SK-N-DZ (cell line): ENCODE measurements around the gene GRID1.
"Not testable (repeated sequence)": the region's sequence is repeated elsewhere in the genome, so short reads cannot be mapped to it uniquely, and the experiment has no call there.

Experiments used
- DNase-seq: peaks from one replicate; pipeline ENCODE4 v3.0.0-alpha.2; 2015; ENCODE audit warnings: low spot score

GRID1 gene

DNA sequence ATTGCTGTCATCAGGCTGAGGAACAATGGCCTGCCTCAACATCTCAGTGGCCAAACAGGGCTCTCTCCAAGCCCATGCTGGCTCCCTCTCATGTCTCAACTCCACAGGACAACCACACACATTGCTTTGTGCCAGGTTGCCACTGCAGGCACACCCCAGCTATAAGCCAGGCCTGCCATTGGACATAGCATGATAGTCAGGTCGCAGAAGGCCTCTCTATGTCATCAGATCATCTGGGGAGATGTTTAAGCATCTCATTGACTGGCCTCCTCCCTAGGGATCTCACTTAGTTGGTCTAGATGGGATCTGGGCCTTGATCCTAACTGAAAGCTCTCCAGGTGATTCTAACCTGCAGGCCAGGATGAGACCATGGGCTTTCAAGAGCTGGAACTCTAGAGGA lies 257.2 kb downstream of the GRID1 start:
- DNase-seq, result no peak

DNA sequence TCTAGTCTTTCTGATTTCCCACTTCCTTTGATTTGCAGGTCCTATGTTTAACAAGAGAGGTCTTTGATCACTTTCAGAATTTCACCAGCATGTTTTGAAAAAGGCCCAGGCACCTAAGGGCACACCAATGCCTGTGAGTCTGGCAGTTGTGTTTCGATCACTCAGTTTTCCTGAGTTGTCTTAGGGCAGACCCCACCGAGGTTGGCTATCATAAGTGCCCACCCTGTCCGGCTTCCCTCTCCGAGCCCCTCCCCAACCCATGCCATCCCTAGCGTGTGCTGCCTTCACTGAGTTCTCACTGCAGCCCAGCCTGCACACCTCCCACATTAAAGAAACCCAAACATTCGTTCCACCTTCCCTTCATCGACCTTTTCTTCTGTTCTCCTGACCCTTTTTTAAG lies 257.9 kb downstream of the GRID1 start:
- DNase-seq, result no peak

DNA sequence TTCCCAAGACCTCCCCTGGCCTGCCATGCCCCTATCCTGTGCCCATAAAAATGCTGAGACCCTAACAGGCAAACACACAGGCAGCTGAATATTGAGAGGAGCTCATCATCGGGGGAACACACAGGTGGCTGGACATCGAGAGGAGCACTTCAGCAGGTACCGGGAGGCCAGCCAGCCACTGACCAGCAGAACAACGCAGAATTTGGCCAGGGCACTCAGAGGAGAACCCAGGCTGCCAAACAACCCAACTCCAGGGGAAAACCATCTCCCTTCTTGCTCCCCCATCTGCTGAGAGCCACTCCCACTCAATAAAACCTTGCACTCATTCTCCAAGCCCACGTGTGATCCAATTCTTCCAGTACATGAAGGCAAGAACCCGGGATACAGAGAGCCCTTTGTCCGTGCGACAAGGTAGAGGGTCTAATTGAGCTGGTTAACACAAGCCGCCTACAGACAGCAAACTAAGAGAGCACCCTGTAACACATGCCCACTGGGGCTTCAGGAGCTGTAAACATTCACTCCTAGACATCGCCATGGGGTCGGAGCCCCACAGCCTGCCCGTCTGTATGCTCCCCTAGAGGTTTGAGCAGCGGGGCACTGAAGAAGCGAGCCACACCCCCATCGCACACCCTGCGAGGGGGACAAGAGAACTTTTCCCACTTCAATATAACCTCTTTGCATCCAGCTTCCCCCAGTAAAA lies 258.8 kb downstream of the GRID1 start:
- not testable (repeated sequence) for DNase-seq

DNA sequence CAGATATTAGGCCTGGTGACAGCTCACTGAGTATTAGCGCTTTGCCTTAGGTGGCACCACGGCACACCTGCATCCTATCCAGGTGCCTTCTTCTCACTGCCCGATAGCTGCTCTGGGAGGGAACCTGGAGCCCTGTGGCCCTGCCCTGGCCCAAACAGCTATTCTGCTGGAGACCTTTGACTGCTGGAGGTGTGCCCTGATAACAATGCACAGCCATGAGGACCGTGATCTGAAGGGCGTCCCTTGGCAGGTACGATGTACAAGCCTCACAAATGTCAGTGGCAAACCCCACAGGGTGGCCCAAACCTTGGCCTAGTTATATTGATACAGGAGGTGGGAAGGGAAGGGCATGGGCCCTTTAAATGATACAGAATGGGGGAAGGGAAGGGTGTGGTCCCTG lies 259.5 kb downstream of the GRID1 start:
- no peak for DNase-seq

DNA sequence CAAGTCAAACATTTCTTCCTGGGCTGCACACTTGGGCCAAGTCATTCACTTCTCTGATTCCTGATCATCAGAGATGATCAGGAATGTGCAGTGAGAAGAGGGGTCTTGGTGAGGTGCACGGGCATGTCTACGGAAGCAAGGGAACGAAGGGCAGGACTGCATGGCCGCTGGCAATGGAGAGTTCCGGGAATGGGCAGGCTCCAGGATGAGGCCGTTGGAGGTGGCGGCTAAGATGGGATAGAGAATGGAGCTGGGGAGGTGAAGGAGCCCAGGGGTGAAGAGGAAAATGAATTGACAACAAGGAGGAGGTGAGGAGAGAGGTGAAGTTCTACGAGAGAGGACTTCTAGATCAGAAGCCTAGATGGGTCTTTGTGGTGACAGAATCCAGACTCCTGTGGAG lies 260.0 kb downstream of the GRID1 start:
- DNase-seq, result no peak

DNA sequence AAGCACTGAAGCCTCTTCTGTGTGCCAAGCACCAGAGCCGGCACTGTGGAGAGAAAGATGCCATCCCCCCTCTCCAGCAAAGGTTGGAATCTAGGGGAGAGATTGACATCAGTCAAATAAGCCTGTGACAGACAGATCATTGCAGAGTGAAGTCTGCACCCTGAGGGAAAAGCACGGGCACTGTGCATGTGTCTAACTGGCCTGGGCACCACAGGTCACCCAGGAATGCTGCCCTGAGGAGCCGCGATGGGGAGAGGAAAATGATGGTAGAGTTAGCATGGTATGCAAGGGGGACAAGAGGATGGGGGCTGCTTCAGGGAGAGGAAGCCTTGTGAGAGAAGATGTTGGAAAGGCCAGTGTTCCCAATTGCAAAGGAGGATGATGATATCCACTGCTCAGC lies 261.0 kb downstream of the GRID1 start:
- DNase-seq, result no peak

DNA sequence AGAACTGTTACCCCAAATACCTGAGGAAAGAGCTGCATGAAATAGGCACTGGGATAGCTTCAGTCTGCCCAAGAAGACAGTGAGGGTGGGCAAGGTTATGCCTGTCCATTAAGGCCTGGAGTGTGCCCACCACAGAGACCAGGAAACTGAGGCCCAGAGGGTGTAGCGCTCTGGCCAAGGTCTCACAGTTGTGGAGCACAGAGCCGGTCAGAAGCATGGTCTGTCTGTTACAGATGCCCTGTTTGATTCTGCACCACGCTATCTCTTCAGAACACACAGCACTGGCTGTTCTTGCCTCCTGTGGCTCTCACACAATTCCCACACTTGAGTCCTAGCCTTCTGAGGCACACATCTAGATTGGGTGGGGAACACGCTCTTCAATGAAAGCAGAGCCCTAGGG lies 261.4 kb downstream of the GRID1 start:
- no peak for DNase-seq

DNA sequence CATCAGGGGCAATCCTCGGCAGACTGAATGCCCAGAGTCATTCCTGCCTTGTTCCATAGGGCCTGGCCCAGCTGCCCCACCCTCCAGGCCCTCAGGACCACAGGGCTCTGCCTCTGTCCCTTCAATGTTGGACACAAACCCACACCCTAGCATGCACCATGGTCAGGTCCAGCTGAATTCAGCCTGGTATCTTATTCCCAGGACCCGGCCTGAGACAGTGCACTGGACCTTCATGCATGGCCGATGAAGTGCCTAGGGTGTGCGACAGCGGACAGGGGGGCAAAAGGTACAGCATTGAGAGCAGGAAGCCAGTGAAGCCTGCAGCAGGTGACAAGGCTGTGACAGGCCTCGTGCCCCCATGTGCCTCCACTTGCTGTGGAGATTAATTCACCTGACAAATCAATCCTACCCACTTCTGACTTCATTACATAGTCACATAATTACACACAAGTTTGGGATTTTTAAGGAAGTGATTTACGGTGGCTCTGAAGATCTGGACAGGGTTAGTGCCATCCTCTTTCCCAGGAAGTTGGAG lies 261.9 kb downstream of the GRID1 start:
- no peak for DNase-seq

DNA sequence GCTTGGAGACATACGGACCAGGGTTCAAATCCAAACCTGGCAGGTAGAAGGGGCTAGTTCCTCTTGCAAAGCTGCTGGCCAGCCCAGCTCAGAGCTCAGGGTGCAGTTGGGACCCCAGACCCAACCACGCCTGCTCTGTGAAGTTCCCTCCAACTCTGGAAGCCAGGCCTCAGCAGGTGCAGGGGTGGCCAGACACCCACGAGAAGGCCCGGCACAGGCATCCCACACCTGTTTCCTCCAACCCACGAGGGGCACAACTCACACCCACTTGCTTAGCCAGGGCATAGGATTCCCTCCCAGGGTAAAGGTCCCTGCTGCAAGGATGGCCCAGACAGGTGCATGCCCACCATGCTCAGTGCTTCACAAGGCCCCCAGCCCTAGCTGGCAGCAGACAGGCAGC lies 262.4 kb downstream of the GRID1 start:
- DNase-seq, result no peak

DNA sequence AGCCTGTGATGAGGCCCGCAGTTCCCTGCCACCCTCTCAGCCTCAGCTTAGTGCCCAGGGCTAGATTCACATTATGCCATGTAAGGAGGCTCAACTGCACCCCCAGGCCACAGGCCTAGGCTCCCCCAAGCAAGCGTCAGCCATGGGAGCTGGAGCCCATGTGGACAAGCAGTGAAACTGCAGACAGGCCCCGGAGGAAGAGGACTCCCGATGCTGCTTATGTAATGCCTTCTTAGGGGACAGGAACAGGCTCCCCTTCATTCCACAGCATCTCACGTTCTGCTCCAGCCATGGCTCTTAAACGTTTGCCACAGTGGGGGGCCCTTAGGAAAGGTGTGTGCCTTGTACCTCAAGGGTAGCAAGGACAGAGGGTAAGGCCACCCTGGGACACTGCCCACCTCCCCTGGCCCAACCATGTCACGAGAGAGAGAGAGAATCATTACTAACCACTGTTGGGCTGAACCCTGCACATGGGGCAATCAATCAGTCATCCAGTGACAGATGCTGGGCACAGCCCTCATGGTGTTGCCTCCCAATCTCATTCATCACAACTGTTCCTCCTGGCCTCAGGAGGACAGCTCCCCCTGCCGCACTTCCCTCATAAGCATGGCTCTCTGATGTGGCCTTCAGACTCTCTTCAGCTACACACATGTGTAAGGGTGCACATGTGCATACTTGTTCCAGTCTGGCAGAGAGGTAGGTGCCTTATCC lies 263.0 kb downstream of the GRID1 start:
- DNase-seq, result no peak

DNA sequence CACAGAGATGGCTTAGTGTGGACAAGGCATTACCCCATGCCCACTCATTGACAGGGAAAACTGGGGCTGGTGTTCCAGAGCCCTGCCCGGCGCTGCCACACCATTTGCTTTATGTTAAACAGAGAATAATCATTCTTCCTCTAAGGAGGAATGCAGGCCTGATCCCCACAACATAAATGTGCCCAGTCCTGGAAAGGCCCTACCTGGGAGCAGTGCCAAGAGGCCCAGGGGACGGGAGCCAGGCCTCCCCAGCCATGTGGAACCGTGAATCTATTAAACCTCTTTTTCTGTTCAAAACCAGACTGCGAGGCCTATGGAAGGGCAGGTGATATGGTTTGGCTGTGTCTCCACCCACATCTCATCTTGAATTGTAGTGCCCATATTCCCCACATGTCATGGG lies 264.1 kb downstream of the GRID1 start:
- no peak for DNase-seq

DNA sequence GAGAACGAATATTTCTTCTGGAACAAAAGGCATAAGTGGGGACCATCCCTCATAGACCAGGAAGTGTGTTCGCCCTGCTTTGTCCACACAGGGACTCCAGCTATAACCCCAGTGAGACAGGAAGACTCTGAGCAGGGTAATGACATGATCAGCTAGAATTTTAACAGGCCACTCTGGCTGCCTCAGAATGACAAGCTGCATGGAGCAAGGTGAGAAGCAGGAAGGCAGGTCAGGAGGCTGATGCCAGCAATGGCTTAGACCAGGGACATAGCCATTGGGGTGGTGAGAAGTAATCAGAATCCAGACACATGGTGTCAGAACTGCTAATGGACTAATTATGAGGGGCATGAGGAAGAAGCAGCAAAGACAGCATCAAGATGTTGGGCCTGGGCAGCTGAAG lies 264.6 kb downstream of the GRID1 start:
- DNase-seq, result no peak

DNA sequence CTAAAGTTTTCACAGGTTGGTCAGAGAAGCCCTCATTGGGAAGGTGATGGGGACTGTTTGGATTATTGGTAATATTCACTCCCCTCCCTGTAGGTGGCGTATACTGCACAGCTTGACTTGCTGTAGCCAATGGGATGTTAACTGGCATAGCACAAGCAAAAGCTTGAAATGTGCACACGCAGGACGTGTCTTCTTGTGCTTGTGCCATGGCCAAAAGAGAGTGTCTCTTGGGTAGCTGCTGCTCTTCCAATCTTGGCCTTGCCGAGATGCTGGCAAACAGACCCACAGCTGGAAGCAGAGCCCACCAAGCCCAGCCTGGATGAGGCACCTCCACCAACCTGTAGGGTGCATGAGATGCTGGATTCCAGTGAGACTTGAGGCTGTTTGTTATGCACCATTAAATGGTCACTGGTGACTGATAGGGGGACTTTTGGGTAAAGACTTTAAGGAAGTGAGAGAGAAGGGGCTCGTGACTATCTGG lies 266.0 kb downstream of the GRID1 start:
- peak; percentile 47 for DNase-seq

DNA sequence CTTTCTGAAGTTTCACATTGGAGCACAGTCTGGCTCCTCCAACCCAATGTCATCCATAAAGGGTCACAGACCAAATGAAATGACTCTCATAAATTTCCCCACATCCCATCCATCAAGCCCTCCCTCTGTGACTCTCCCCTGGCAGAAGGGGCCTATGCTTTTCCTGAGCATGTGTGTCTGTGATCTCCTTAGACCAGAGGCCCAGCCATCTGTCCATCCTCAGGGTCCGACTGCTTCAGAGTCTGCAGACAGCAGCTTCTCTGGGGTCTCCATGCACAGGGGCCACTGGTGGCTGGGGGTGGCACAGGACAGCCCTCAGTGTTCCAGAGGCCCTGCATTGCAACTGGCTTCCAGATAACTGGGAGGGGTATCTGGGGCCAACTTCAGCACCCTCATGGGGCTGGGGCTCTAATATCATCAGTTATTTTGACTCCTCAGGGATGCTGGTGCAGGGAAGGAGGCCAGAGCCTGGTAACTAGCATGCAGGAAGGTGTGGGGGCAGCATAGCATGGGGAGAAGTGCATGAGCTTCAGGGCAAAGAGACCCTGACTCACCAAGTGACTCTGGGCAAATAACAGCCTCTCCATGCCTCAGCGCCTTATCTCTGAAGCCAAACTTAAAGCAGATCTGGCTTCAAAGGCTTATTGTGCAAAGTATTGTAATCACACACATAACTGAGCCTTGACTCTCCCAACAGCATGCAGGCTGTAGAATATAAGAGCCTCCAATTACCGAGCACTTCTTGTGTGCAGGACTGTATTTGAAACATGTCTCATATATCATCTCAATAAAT lies 266.9 kb downstream of the GRID1 start:
- no peak for DNase-seq

DNA sequence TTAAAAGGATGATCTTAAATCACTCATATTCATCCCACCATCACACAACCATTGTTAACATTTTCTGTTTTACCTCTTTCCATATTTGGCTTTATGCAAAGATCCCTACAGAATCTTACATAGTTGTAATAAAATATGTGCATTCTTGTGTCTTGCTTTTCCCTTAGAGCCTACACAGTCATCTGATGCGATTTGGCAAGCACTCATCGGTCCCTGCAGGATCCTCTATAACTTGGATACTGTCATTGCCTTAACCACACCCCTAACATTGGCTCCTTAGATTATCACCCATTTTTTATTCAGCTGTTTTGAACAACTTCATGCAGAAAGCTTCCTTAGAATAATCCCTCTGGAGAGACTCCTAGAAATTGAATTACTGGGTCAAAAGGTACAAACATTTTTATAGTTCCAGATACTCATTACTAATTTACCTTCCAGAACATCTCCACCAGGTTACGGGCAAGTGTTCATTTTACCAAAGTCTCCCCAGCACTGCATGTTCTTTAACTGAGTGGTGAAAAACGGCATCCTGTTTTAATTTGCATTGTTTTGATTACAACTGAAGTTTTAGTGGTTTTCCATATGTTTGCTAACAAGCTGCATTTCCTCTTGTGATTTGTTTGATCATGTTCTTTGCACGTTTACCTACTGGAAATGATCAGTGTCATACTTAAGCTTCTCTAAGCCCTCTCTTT lies 268.3 kb downstream of the GRID1 start:
- no peak for DNase-seq

DNA sequence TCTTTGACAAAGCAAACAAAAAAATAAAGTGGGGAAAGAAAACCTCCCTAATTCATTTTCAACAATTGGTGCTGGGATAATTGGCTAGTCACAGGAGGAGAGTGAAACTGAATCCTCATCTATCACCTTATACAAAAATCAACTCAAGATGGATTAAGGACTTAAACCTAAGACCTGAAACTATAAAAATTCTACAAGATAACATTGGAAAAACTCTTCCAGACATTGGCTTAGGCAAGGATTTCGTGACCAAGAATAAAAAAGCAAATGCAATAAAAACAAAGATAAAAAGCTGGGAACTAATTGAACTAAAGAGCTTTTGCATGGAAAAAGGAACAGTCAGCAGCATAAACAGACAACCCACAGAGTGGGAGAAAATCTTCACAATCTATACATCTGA lies 271.5 kb downstream of the GRID1 start:
- DNase-seq, result not testable (repeated sequence)

DNA sequence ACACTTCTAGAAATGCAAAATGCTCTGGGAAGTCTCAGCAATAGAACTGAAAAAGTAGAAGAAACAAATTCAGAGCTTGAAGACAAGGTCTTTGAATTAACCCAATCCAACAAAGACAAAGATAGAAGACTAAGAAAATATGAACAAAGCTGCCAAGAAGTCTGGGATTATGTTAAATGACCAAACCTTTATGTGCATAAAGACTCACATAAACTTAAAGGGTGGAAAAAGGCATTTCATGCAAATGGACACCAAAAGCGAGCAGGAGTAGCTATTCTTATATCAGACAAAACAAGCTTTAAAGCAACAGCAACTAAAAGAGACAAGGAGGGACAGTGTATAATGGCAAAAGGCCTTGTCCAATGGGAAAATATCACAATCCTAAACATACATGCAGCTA lies 274.3 kb downstream of the GRID1 start:
- not testable (repeated sequence) for DNase-seq

DNA sequence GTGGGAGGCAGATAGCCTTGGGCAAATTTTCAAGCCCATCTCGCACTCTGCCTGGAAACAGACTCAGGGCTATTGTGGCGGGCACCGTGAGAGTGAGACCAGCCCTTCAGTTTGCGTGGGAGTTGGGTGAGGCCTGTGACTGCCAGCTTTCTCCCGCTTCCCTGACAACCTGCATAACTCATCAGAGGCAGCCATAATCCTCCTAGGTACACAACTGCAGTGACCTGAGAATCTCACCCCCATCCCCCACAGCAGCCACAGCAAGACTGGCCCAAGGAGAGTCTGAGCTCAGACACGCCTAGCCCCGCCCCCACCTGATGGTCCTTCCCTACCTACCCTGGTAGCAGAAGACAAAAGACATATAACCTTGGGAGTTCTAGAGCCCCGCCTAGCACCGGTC lies 275.4 kb downstream of the GRID1 start:
- DNase-seq, result no peak

DNA sequence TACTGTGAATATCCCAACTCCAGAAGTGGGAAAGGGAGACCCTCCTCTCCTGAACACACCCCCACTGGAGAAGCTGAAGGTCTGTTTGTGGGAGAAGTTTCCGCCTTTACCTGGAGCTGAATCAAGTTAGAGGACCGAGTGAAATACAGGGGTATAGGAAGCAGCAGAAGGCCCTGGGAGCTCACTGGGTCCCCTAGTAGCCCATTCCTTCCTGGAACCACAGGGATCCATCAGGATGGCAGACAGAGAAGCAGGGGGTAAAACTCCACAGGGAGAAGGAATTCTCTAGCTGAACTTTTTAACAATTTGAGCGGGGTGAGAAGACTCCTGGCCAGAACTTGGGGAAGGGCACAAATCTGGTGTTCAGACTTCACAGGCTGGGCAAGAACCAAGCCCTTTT lies 275.8 kb downstream of the GRID1 start:
- DNase-seq, result no peak

DNA sequence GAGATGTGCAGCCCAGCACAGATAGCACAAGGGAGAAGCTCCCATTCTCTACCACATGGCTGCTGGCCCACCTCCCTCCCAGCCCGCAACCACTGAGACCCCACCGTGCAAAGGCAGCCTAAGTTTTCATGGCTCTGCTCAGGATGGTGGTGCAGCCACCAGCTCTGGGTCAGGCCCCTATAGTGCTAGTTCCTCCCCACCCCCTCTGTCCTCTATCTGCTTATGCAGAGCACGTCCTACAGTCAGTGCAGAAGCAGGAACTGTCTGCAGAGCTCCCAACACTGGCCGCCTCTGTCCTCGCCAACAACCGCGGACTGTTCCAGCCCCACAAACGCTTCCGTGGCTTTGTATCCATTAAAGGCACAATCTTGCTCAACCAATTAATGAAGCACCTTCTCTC lies 278.9 kb downstream of the GRID1 start:
- no peak for DNase-seq

DNA sequence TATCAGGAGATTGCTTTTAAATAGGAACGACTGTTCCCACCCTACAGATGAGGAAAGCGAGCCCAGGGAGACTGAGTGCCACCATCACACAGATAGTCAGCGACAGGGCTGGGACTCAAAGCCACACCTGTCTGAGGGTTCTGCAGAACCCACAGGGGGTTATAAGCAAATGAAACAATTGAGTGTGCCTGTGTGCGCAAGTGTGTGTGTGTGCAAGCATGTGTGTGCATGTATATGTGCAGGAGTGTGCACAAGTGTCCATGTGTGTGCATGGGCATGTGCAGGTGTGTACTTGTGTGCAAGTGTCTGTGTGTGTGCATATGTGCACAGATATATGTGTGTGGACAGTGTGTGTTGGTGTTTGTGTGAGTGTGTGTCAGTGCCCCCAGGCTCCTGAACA lies 280.2 kb downstream of the GRID1 start:
- DNase-seq, result no peak

DNA sequence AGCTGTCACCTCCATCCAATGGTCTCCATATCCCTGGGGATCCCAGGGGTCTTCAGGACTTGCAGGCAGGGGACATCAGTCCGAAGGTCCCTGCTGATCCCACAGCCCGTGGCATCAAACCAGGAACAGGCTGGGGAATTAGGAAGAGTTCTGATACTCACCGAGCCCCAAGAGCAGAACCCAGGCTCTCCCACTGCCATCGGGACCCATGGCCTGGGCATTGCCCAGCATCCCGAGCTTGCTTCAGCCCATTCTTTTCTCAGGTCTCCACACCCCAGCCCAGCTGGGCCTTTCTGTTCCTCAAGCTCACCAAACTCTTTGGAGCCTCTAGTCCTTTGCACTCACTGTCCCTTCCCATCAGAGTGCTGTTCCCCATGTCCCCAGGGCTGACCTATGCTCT lies 280.9 kb downstream of the GRID1 start:
- no peak for DNase-seq
